Suppressor macrophage treated with lipopolysaccharide for 1 hour (primary cell): ENCODE measurements around the gene TRA2B.

ENCODE experiments used
- DNase-seq, 3 donors: peaks; one replicate each; pipeline ENCODE4 v3.0.0-alpha.2; 2020 to 2022

Gene TRA2B

GRCh38 chr3:185937689-185938374 lies at the start of gene TRA2B:
Gene TRA2B, minus strand, starts transcription at chr3:185938014. Its CDS starts 154 bp downstream, at chr3:185937860.
- DNase-seq, result peak; percentile 99 to 100 (median 100)

GRCh38 chr3:185986198-185986777 lies 48.5 kb upstream of the TRA2B start:
- DNase-seq, result no peak

DNA sequence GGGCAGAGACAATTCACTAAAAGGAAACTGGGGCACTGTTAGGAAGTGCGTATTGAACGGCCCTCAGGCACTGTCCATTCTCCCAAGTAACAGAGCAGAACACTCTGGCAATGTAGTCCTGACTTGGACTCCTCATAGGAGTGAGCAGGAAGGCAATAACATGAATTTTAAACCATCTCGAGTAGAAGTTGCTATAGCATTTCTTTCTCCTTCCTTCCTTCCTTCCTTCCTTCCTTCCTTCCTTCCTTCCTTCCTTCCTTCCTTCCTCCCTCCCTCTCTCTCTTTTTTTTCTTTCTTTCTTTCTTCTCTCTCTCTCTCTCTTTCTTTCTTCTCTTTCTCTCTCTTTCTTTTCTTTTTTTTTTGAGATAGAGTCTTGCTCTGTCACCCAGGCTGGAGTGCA lies 46.4 kb upstream of the TRA2B start:
- DNase-seq, result no peak

GRCh38 chr3:185983495-185984141 lies 45.8 kb upstream of the TRA2B start:
- DNase-seq, result peak; percentile 71 to 83 (median 82)

DNA sequence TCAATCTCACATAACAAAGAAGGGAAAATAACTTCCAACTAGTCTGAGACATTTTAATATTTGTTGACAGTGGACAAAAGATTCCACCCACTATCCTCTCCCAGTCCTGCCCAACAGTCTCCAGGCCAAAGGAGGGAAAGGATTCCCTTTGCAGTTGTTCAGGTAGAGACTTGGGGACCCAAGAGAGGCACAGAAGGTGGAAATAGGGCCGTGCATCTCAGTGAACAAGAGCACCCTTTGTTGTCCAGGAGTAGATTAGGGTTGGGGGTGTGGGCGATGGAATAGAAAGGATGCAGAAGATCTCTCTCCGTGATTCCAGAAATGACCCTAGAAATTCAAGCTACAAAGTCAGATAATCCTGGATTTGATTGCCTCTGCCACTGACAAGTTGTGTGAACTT lies 44.8 kb upstream of the TRA2B start:
- no peak for DNase-seq

DNA sequence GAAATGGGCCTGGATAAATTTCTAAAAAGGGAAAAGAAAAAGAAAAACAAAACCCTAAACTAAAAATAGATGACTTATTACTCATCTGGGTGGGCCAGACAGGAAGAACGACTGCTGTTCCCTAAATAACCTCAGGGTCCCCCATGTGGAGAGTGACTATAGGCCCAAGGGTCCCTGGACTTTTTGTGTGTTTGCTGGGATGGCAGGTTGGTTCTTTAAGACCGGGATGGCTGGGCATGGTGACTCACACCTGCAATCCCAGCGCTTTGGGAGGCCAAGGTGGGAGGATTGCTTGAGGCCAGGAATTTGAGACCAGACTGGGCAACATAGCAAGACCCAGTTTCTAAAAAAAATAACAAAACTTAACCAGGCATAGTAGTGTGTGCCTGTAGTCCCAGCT lies 43.8 kb upstream of the TRA2B start:
- no peak for DNase-seq

GRCh38 chr3:185979721-185980121 lies 41.9 kb upstream of the TRA2B start:
- DNase-seq, result no peak

GRCh38 chr3:185978516-185978915 lies 40.7 kb upstream of the TRA2B start:
- no peak for DNase-seq

GRCh38 chr3:185977679-185978040 lies 39.8 kb upstream of the TRA2B start:
- DNase-seq, result no peak

GRCh38 chr3:185976977-185977678 lies 39.3 kb upstream of the TRA2B start:
- DNase-seq, result peak; percentile 85 to 93 (median 88)

DNA sequence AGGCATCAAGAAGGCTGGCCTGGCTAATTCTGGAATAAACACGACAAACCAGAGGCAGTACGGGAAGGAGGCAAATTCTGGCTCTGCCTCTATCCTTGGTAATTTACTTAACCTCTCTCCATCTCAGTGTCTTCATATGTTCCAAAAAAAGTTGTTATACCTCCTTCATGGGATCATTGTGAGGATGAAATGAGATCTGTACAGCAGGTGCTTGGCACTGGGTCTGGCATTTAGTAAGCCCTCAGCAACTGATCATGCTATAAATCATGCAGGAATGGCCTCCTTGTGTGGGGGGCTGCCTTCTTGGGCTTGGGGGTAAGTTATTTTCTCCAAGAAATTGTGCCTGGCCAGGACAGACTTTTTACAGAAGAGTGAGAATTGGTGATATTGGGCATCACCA lies 38.3 kb upstream of the TRA2B start:
- DNase-seq, result no peak

DNA sequence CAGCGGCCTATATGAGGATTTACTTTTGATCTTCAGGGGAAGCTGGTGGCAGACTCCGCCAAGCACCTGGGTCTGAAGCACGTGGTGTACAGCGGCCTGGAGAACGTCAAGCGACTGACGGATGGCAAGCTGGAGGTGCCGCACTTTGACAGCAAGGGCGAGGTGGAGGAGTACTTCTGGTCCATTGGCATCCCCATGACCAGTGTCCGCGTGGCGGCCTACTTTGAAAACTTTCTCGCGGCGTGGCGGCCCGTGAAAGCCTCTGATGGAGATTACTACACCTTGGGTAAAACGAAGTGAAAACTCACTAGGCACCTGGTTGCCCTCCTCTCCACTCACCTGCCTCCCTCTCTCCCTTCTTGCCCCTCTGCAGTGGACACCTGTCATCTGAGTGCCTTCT lies 33.8 kb upstream of the TRA2B start:
- DNase-seq, result no peak

- DNase-seq, result no peak
These were observed 30.4 kb upstream of the TRA2B start for GRCh38 chr3:185968168-185968567.

GRCh38 chr3:185966655-185967054 lies 28.8 kb upstream of the TRA2B start:
- DNase-seq, result no peak

GRCh38 chr3:185965496-185965895 lies 27.7 kb upstream of the TRA2B start:
- no peak for DNase-seq

DNA sequence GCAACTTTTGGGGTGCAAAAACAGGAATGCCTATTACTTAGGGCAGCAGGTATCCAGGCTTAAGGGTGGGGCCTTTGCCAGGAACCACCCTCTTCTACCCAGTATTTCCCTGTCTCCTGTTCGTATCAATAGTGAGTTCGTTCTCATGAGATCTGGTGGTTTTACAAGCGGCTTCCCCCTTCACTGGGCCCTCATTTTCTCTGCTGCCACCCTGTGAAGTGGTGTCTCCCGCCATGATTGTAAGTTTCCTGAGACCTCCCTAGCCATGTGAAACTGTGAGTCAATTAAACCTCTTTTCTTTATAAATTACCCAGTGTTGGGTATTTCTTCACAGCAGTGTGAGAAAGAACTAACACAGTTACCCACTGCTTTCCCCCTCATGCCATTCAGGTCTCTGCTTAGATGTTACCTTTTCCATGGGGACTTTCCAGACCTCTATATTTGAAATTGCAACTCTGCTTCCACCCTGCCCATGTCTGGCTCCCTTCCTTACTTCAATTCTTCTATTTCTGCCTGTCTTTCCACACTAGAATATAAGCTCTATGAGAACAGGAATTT lies 23.9 kb upstream of the TRA2B start:
- DNase-seq, result no peak

GRCh38 chr3:185960522-185961288 lies 22.9 kb upstream of the TRA2B start:
- no peak for DNase-seq

GRCh38 chr3:185959609-185960521 lies 22.1 kb upstream of the TRA2B start:
- peak; percentile 84 to 93 (median 88) for DNase-seq

GRCh38 chr3:185958626-185959025 lies 20.8 kb upstream of the TRA2B start:
- peak in 1 of 3 donors; percentile 49 for DNase-seq

GRCh38 chr3:185956244-185956643 lies 18.4 kb upstream of the TRA2B start:
- DNase-seq, result no peak

DNA sequence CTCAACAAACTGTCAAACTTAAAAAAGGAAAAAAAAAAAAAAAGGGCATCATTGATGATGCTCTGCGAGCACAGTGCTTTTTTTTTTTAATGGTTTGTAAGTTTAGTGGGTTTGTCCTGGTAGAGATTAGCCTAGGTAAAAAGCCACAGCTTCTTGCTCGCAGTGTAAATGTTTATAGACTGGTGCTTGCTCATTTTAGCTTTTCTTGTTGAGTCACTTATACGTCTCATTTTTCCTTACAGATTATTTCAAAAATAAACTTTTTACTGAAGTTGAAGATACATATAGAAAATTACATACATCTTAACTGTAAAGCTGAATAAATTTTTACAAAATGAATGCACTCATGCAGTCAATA lies 16.5 kb upstream of the TRA2B start:
- no peak for DNase-seq

DNA sequence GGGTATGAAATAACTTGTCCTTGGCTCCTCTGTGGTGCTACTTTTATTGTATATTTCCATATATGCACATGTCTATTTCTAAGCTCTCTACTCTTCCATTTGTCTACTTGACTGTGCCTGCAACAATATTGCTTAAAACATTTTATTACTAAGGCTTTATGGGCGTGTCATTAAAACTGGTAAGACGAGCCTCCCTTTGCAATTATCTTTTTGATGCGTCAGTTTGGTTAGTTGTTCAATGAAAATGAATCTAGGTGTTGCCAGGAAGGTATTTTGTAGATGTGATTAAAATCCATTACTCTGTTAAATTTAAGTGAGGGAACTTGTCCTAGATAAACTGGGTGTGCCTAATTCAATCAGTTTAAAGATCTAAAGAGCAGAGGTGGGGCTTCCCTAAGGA lies 12.9 kb upstream of the TRA2B start:
- no peak for DNase-seq
